ENCODE results near the gene SPEG.
"Not testable (repeated sequence)": the region's sequence is repeated elsewhere in the genome, so short reads cannot be mapped to it uniquely, and the experiment has no call there.

GRCh38 chr2:219407343-219407742 is 27.3 kb upstream of the SPEG start:
- TF ChIP-seq POLR2AphosphoS5, CTCF (IDR thresholded peaks at IDR 0.05): not testable (repeated sequence)
